HG03460 (cell line): Measurements from ENCODE around the gene SLC22A23.

Experiments
- ATAC-seq: cut with Tn5 transposase; IDR thresholded peaks from one replicate; pipeline ENCODE4 v1.9.1; 2021; ENCODE audit not compliant: unreplicated experiment

Gene SLC22A23

GRCh38 chr6:3356056-3356823 is 100.6 kb downstream of the SLC22A23 start:
- peak; percentile 92 for ATAC-seq

- ATAC-seq: no peak
Observed at GRCh38 chr6:3355358-3356055, 101.3 kb downstream of the SLC22A23 start.

- ATAC-seq: no peak
Observed at GRCh38 chr6:3355011-3355357, 101.9 kb downstream of the SLC22A23 start.

- no peak for ATAC-seq
Observed at GRCh38 chr6:3353939-3354338, 102.9 kb downstream of the SLC22A23 start.

GRCh38 chr6:3353213-3353903 is 103.5 kb downstream of the SLC22A23 start:
- no peak for ATAC-seq

GRCh38 chr6:3352678-3353077 is 104.2 kb downstream of the SLC22A23 start:
- no peak for ATAC-seq

GRCh38 chr6:3351829-3352524 is 104.9 kb downstream of the SLC22A23 start:
- ATAC-seq: no peak

- no peak for ATAC-seq
Observed at GRCh38 chr6:3351105-3351676, 105.7 kb downstream of the SLC22A23 start.

GRCh38 chr6:3350252-3350796 is 106.5 kb downstream of the SLC22A23 start:
- ATAC-seq: no peak

- no peak for ATAC-seq
Observed at GRCh38 chr6:3349388-3350251, 107.2 kb downstream of the SLC22A23 start.

GRCh38 chr6:3348821-3349220 is 108.0 kb downstream of the SLC22A23 start:
- no peak for ATAC-seq

GRCh38 chr6:3347826-3348225 is 109.0 kb downstream of the SLC22A23 start:
- no peak for ATAC-seq

GRCh38 chr6:3347247-3347646 is 109.6 kb downstream of the SLC22A23 start:
- ATAC-seq: no peak

GRCh38 chr6:3346476-3346875 is 110.4 kb downstream of the SLC22A23 start:
- ATAC-seq: no peak

GRCh38 chr6:3345836-3346235 is 111.0 kb downstream of the SLC22A23 start:
- no peak for ATAC-seq

GRCh38 chr6:3343089-3343883 is 113.6 kb downstream of the SLC22A23 start:
- ATAC-seq: no peak

GRCh38 chr6:3341467-3341866 is 115.4 kb downstream of the SLC22A23 start:
- ATAC-seq: no peak

GRCh38 chr6:3340894-3341293 is 116.0 kb downstream of the SLC22A23 start:
- no peak for ATAC-seq

GRCh38 chr6:3340358-3340802 is 116.5 kb downstream of the SLC22A23 start:
- ATAC-seq: no peak
